Thyroid gland (tissue), 4 donors: ENCODE results near the gene CXCR2. TPM values are rescaled to one million over a fixed set of nuclear protein-coding genes. Genes with fewer than 3 reads are reported as not detected.

Source experiments
- DNase-seq, 2 donors: peaks; one replicate each; pipeline ENCODE4 v3.0.0-alpha.2; 2019
- H3K27ac ChIP-seq, 3 donors: fragments of 200-600 bp; sonication (generic); 1 replicate in 2 of 3; 2 replicates in 1 of 3; pipeline ENCODE4 v1.5.1; 2016 to 2019; ENCODE audit warnings: mild to moderate bottlenecking in 1 of 3, moderate library complexity in 1 of 3
- H3K27me3 ChIP-seq: fragments of 200-600 bp; sonication (generic); one replicate; pipeline ENCODE4 v1.5.1; 2019
- H3K36me3 ChIP-seq, 2 donors: fragments of 200-600 bp; sonication (generic); one replicate each; pipeline ENCODE4 v1.5.1; 2016 to 2019
- H3K4me1 ChIP-seq, 2 donors: fragments of 200-600 bp; sonication (generic); one replicate each; pipeline ENCODE4 v1.5.1; 2017 to 2019
- H3K4me3 ChIP-seq, 3 donors: fragments of 200-600 bp; sonication (generic); replicated peaks in 1 of 3; 1 replicate in 2 of 3; 2 replicates in 1 of 3; pipeline ENCODE4 v1.5.1; 2016; ENCODE audit warnings: mild to moderate bottlenecking in 1 of 3
- H3K9me3 ChIP-seq: fragments of 200-600 bp; sonication (generic); one replicate; pipeline ENCODE4 v1.5.1; 2017
- POLR2A ChIP-seq, 2 donors: fragments of 450-650 bp; IDR thresholded peaks; one replicate each; pipeline ENCODE4 v1.6.1; 2017; ENCODE audit warnings: antibody characterized with exemption in 2 of 2, mild to moderate bottlenecking in 2 of 2, moderate library complexity in 1 of 2
- WGBS, 2 donors: methylation state at CpG; one replicate each; pipeline ENCODE4 v1.1.5; 2017; 5-methylcytosine and 5-hydroxymethylcytosine counted together
- intact Hi-C: fragments of 100-400 bp; cut with DNase I; formaldehyde crosslinking; loops from one replicate; pipeline ENCODE4 v1.15.1; 2023
- total RNA-seq, 4 donors: library from RNA; depleted of rRNA; stranded (reverse); fragments of >200 nt; gene quantifications; one replicate each; pipeline ENCODE4 v1.2.3, GENCODE V29; 2016
- TF ChIP-seq, protein P1 (sequence below), 6 experiments: fragments of 200-600 bp in 3 of 6; fragments of 450-650 bp in 3 of 6; sonication (generic) in 3 of 6; IDR thresholded peaks; one replicate each; pipeline ENCODE4 v1.5.1; 2016 to 2019; ENCODE audit warnings: antibody characterized with exemption in 6 of 6, mild to moderate bottlenecking in 2 of 6, inconsistent platforms in 1 of 6, moderate library complexity in 1 of 6

The CXCR2 gene
- total RNA-seq, 4 donors from 2014 or later = 0.59 TPM; not detected in 3

DNA sequence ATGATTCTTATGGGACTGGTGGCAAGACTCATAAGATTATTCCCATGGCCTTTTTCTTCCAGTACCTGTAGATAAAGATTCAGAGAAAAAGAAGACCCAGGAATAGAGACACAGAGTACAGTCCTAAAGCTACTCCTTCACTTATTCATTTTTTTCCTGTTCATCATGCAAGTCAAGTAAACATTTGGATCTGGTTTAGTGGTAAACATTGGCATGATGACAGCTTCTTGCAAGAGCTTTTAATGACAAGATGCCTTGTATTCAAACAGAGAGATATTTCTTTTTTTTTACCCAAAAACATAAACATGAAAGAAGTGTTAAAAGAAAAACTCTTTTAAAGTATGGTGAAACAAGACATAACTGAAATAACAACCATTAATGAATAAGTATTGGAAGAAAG lies 20.2 kb downstream of the CXCR2 start:
- TF ChIP-seq, protein P1, sequence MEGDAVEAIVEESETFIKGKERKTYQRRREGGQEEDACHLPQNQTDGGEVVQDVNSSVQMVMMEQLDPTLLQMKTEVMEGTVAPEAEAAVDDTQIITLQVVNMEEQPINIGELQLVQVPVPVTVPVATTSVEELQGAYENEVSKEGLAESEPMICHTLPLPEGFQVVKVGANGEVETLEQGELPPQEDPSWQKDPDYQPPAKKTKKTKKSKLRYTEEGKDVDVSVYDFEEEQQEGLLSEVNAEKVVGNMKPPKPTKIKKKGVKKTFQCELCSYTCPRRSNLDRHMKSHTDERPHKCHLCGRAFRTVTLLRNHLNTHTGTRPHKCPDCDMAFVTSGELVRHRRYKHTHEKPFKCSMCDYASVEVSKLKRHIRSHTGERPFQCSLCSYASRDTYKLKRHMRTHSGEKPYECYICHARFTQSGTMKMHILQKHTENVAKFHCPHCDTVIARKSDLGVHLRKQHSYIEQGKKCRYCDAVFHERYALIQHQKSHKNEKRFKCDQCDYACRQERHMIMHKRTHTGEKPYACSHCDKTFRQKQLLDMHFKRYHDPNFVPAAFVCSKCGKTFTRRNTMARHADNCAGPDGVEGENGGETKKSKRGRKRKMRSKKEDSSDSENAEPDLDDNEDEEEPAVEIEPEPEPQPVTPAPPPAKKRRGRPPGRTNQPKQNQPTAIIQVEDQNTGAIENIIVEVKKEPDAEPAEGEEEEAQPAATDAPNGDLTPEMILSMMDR (IDR thresholded peaks at IDR 0.05) = no peak
- no peak for TF ChIP-seq POLR2A (IDR thresholded peaks at IDR 0.05)
- DNase-seq = no peak
- Histone ChIP-seq H3K27me3 (no peaks in the 10 kb centered on the region), H3K27ac (no peak overlapping the region), H3K9me3 (no peaks in the 10 kb centered on the region), H3K4me3 (no peak overlapping the region), H3K4me1 (no peaks in the 10 kb centered on the region), H3K36me3 (no peaks in the 10 kb centered on the region)
- intact Hi-C loops = no loop called here

DNA sequence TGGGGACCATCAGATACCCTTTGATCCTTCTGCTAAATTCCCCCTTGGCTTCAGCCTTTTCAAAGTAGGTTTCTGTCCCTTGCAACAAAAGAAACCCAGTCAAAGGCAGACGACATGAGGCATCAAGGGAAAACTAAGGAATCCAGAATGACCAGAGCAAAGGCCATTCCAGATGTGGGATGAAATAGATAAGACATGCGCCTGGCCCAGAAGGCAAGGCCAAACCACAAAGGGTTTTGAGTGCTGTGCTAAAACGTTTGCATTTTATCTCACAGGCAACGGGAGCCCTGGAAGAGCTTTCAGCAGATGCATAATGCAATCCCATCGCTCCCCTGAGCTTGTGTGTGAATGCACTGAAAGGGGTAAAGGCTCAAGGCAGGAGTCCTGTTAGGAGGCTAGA lies 23.3 kb downstream of the CXCR2 start:
- Histone ChIP-seq H3K36me3 (no peaks in the 10 kb centered on the region), H3K9me3 (no peaks in the 10 kb centered on the region), H3K27me3 (no peaks in the 10 kb centered on the region), H3K4me3 (no peak overlapping the region), H3K27ac (no peak overlapping the region), H3K4me1 (no peaks in the 10 kb centered on the region)
- TF ChIP-seq POLR2A (IDR thresholded peaks at IDR 0.05) = no peak
- TF ChIP-seq, protein P1 (IDR thresholded peaks at IDR 0.05) = no peak
- no peak for DNase-seq
- WGBS, 2 donors = 66 to 69% methylated on average over 5 of the region's 5 CpGs
- intact Hi-C loops = no loop called here

DNA sequence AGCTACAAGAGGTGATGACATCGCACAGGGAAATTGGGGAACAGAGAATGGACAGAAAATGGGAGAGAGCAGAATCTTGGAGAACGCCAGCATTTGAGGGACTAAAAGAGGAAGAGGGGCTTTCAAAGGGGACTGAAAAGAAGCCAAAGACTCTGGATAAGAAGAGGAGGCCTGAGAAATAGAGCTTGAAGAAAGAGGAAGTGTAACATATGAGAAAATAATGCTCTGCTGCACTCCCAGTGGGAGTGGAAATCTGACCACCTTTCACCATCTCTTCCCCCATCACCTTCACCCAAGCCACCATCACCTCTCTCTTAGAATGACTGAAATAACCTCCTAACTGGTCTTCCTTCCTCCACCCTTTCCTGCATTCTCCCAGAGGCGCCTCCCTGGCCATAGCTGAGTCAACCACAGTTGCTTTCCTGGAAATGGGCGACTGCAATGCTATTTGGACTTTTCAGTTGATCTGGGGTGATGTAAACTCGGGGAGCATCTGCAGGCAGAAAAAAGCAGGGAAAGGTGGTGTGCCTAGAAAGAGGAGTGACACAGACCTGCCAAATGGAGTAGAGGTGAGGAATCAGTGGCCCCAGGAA lies 24.1 kb downstream of the CXCR2 start:
- Histone ChIP-seq H3K4me3 (no peak overlapping the region), H3K27me3 (no peaks in the 10 kb centered on the region), H3K36me3 (no peaks in the 10 kb centered on the region), H3K4me1 (no peaks in the 10 kb centered on the region), H3K9me3 (no peaks in the 10 kb centered on the region), H3K27ac (no peak overlapping the region)
- intact Hi-C loops = no loop called here
- DNase-seq = no peak
- TF ChIP-seq, protein P1 (IDR thresholded peaks at IDR 0.05) = no peak
- no peak for TF ChIP-seq POLR2A (IDR thresholded peaks at IDR 0.05)
- 86 to 92% methylated on average over 5 of the region's 5 CpGs for WGBS, 2 donors

DNA sequence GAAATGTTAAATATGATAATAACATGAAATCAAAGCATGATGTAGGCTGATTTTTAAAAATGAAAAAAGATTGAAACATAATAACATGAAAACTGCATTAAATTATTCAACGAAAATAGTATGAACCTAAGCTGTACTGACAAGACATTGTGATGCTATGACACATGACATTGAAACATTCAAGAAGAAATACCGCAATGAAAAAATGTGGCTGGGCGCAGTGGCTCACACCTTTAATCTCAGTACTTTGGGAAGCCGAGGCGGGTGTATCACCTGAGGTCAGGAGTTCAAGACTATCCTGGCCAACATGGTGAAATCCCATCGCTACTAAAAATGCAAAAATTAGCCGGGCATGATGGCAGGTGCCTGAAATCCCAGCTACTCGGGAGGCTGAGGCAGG lies 26.3 kb downstream of the CXCR2 start:
- Histone ChIP-seq H3K36me3 (no peaks in the 10 kb centered on the region), H3K27me3 (no peaks in the 10 kb centered on the region), H3K27ac (no peak overlapping the region), H3K4me1 (no peaks in the 10 kb centered on the region), H3K4me3 (no peak overlapping the region), H3K9me3 (no peaks in the 10 kb centered on the region)
- intact Hi-C loops = no loop called here
- 92 to 93% methylated on average over 8 of the region's 8 CpGs for WGBS, 2 donors
- TF ChIP-seq, protein P1 (IDR thresholded peaks at IDR 0.05) = no peak
- no peak for TF ChIP-seq POLR2A (IDR thresholded peaks at IDR 0.05)
- no peak for DNase-seq

DNA sequence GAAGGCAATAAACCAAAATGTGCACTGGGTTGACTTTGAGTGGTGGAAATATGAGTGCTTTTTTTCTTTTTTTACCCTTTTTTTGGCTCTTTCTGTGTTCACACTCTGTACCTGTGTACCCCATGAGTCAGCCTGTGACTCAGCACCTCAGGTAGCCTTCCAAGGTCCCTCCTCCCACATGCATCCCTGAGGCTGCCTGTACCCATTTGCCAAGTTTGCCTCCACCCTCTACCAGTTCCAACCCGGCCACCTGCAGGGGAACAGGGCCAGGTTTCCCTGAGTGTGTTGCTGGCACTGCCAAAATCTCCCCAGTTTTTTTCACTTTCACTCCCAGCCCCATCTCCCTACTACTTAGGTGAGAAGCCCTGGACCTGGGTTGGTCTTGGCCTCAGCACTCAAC lies 26.9 kb downstream of the CXCR2 start:
- intact Hi-C loops = no loop called here
- DNase-seq = peak in 1 of 2 donors; percentile 3
- no peak for TF ChIP-seq POLR2A (IDR thresholded peaks at IDR 0.05)
- TF ChIP-seq, protein P1 (IDR thresholded peaks at IDR 0.05) = no peak
- H3K27ac ChIP-seq = no peak overlapping the region
- no peaks in the 10 kb centered on the region for H3K27me3 ChIP-seq
- no peak overlapping the region for H3K4me3 ChIP-seq
- no peaks in the 10 kb centered on the region for H3K36me3 ChIP-seq
- H3K4me1 ChIP-seq = no peaks in the 10 kb centered on the region
- H3K9me3 ChIP-seq = no peaks in the 10 kb centered on the region
- WGBS, 2 donors = 33 to 79% methylated on average over 1 of the region's 1 CpG
